Upper lobe of left lung (tissue), 6 donors: ENCODE measurements around the gene GNG11. TPM values are rescaled to one million over a fixed set of nuclear protein-coding genes. Genes with fewer than 3 reads are reported as not detected.

Experiments used
- ATAC-seq, 2 donors: fragments of 200-7000 bp; cut with Tn5 transposase; one replicate each; pipeline ENCODE4 v1.9.1; 2022; ENCODE audit warnings: mild to moderate bottlenecking in 2 of 2, moderate library complexity in 2 of 2; ENCODE audit not compliant: low FRiP score in 2 of 2
- DNase-seq, 2 donors: peaks; one replicate each; pipeline ENCODE4 v3.0.0-alpha.2; 2019 to 2020
- H3K27ac ChIP-seq, 4 donors: fragments of 200-600 bp; sonication (generic); one replicate each; pipeline ENCODE4 v1.5.1; 2016 to 2019
- H3K27me3 ChIP-seq, 4 donors: fragments of 200-600 bp; sonication (generic); one replicate each; pipeline ENCODE4 v1.5.1; 2017 to 2019
- H3K36me3 ChIP-seq, 4 donors: fragments of 200-600 bp; sonication (generic); one replicate each; pipeline ENCODE4 v1.5.1; 2016 to 2019
- H3K4me1 ChIP-seq, 4 donors: fragments of 200-600 bp; sonication (generic); one replicate each; pipeline ENCODE4 v1.5.1; 2018 to 2019
- H3K4me3 ChIP-seq, 4 donors: fragments of 200-600 bp; sonication (generic); one replicate each; pipeline ENCODE4 v1.5.1; 2017 to 2019; ENCODE audit warnings: mild to moderate bottlenecking in 2 of 4, moderate library complexity in 1 of 4
- H3K9me3 ChIP-seq, 4 donors: fragments of 200-600 bp; sonication (generic); one replicate each; pipeline ENCODE4 v1.5.1; 2018 to 2019
- CTCF ChIP-seq, 6 experiments: fragments of 450-650 bp in 4 of 6; fragments of 200-600 bp in 2 of 6; sonication (generic) in 2 of 6; IDR thresholded peaks; one replicate each; pipeline ENCODE4 v1.5.1; 2016 to 2019; ENCODE audit warnings: antibody characterized with exemption in 6 of 6
- EP300 ChIP-seq, 4 donors: sonication (generic); formaldehyde crosslinking; IDR thresholded peaks; one replicate each; pipeline ENCODE4 v1.5.1; 2017; ENCODE audit warnings: antibody characterized with exemption in 4 of 4, control low read depth in 2 of 4
- POLR2A ChIP-seq, 4 donors: fragments of 450-650 bp; IDR thresholded peaks; one replicate each; pipeline ENCODE4 v1.5.1; 2016 to 2017; ENCODE audit warnings: antibody characterized with exemption in 4 of 4, mild to moderate bottlenecking in 2 of 4
- POLR2AphosphoS5 ChIP-seq, 2 donors: sonication (generic); formaldehyde crosslinking; IDR thresholded peaks; one replicate each; pipeline ENCODE4 v1.5.1; 2017; ENCODE audit warnings: antibody characterized with exemption in 2 of 2
- WGBS, 2 donors: methylation state at CpG; one replicate each; pipeline ENCODE4 v1.1.5; 2017 to 2018; 5-methylcytosine and 5-hydroxymethylcytosine counted together
- total RNA-seq, 6 donors: library from RNA; depleted of rRNA in 4 of 6; stranded (reverse); fragments of >200 nt in 4 of 6; gene quantifications; one replicate each; pipeline versions ENCODE4 v1.1.0 to v1.2.1, GENCODE V29; 2016 to 2021
- donor health status: DM: no; HTN: no; CAD: no; lungs with moderate emphysema.
- donor health status: DM: no; HTN: yes; CAD: no; lungs with severe emphysema.

Gene GNG11
- total RNA-seq, 6 donors from 2014 or later = 1.0 to 28.5 (median 15.8) TPM

GRCh38 chr7:93882468-93882867 is 39.1 kb upstream of the GNG11 start:
- ATAC-seq (no peak), DNase-seq (no peak)
- TF ChIP-seq CTCF (IDR thresholded peaks at IDR 0.05) = no peak

GRCh38 chr7:93883078-93883916 is 38.2 kb upstream of the GNG11 start:
- TF ChIP-seq POLR2A (IDR thresholded peaks at IDR 0.05) (no peak), POLR2AphosphoS5 (IDR thresholded peaks at IDR 0.05) (no peak), CTCF (IDR thresholded peaks at IDR 0.05) (no peak), EP300 (IDR thresholded peaks at IDR 0.05) (no peak)
- no peak for DNase-seq
- 86 to 87% methylated on average over 3 of the region's 3 CpGs for WGBS, 2 donors

More at GRCh38 chr7:93882468-93882867, 39.1 kb upstream of the GNG11 start:
- Histone ChIP-seq H3K36me3 (no peaks in the 10 kb centered on the region), H3K4me1 (no peaks in the 10 kb centered on the region), H3K27me3 (no peaks in the 10 kb centered on the region), H3K9me3 (peaks cover 0 to 4% (median 0%) of the 10 kb centered on the region in 4 donors), H3K27ac (no peak overlapping the region), H3K4me3 (no peak overlapping the region)

GRCh38 chr7:93883917-93884345 is 37.6 kb upstream of the GNG11 start:
- Histone ChIP-seq H3K36me3 (no peaks in the 10 kb centered on the region), H3K4me1 (no peaks in the 10 kb centered on the region), H3K4me3 (no peak overlapping the region), H3K9me3 (peaks cover 0 to 4% (median 0%) of the 10 kb centered on the region in 4 donors), H3K27me3 (no peaks in the 10 kb centered on the region), H3K27ac (no peak overlapping the region)
- ATAC-seq = no peak
- no peak for DNase-seq
- no peak for TF ChIP-seq POLR2A (IDR thresholded peaks at IDR 0.05)
- TF ChIP-seq CTCF (IDR thresholded peaks at IDR 0.05) = no peak
- no peak for TF ChIP-seq EP300 (IDR thresholded peaks at IDR 0.05)
- TF ChIP-seq POLR2AphosphoS5 (IDR thresholded peaks at IDR 0.05) = no peak

More at GRCh38 chr7:93883078-93883916, 38.2 kb upstream of the GNG11 start:
- no peaks in the 10 kb centered on the region for H3K4me1 ChIP-seq
- H3K9me3 ChIP-seq = peaks cover 0 to 4% (median 0%) of the 10 kb centered on the region in 4 donors
- H3K27ac ChIP-seq = no peak overlapping the region
- no peak overlapping the region for H3K4me3 ChIP-seq
- ATAC-seq = no peak
- no peaks in the 10 kb centered on the region for H3K27me3 ChIP-seq
- H3K36me3 ChIP-seq = no peaks in the 10 kb centered on the region

- H3K4me3 ChIP-seq = no peak overlapping the region
- no peaks in the 10 kb centered on the region for H3K27me3 ChIP-seq
- H3K27ac ChIP-seq = no peak overlapping the region
- no peak for DNase-seq
- H3K4me1 ChIP-seq = peaks cover 0 to under 1% (median 0%) of the 10 kb centered on the region in 4 donors
- H3K36me3 ChIP-seq = no peaks in the 10 kb centered on the region
- TF ChIP-seq CTCF (IDR thresholded peaks at IDR 0.05) (no peak), POLR2A (IDR thresholded peaks at IDR 0.05) (no peak)
- ATAC-seq = no peak
- 60 to 67% methylated on average over 1 of the region's 1 CpG for WGBS, 2 donors
- peaks cover 0 to 2% (median 0%) of the 10 kb centered on the region in 4 donors for H3K9me3 ChIP-seq
Measured at GRCh38 chr7:93884541-93884940, 37.0 kb upstream of the GNG11 start.

GRCh38 chr7:93889261-93889660 is 32.3 kb upstream of the GNG11 start:
- Histone ChIP-seq H3K9me3 (no peaks in the 10 kb centered on the region), H3K36me3 (no peaks in the 10 kb centered on the region), H3K4me1 (peaks cover 8 to 16% (median 9%) of the 10 kb centered on the region in 4 donors), H3K27ac (no peak overlapping the region), H3K27me3 (peaks cover 0 to 4% (median 0%) of the 10 kb centered on the region in 4 donors), H3K4me3 (no peak overlapping the region)
- ATAC-seq (no peak), DNase-seq (no peak)
- 94 to 95% methylated on average over 3 of the region's 3 CpGs for WGBS, 2 donors
- TF ChIP-seq CTCF (IDR thresholded peaks at IDR 0.05) = no peak
- no peak for TF ChIP-seq EP300 (IDR thresholded peaks at IDR 0.05)
- TF ChIP-seq POLR2A (IDR thresholded peaks at IDR 0.05) = no peak
- no peak for TF ChIP-seq POLR2AphosphoS5 (IDR thresholded peaks at IDR 0.05)
